OCI-M1 (cell line): ENCODE data around the gene AUH.

Experiments
- DNase-seq: peaks from one replicate; lab custom pipeline; 2025; lab: John Stamatoyannopoulos, UW

Gene AUH

DNA sequence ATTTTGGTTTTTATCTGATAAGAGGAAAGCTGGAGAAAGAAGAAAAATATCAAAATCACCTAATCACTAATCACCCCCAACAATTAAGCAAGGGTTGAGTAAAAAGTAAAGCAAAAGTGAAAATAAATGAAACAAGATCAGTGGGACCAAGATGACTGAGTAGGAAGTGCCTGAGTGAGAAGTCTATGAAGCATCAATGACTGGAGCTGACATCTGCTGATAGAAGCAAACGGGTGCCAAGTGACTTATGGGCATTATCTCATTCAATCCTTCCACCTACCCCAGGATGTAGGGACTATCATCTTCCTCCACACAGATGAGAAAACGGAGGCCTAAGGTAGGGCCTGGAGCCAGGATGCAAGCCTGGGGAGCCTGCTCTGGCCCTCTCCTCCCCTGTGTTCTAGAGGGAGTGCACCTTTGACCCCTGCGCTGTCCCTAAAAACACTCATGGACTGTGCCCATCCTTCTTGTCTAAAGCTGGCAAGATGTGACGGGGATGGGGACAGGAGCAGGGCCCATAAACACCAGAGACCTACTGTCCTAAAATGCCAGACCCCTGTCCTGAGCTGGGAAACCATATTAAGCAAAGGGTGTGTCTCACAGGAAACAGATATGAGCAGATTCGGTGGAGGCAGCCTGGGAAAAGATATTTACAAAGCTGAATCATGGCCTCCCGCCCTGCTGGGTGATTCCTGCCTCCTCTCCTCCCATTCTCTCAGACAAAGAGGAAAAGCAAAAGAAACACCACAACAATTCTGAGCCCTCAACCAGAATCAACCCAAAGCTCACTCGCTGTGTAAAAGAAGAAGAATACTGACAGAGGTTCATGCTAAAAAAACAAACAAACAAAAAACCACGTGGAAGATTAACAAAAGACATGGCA is 116.0 kb downstream of the AUH start:
- peak; percentile 5 for DNase-seq

GRCh38 chr9:91243029-91243428 is 118.7 kb downstream of the AUH start:
- DNase-seq, result no peak

DNA sequence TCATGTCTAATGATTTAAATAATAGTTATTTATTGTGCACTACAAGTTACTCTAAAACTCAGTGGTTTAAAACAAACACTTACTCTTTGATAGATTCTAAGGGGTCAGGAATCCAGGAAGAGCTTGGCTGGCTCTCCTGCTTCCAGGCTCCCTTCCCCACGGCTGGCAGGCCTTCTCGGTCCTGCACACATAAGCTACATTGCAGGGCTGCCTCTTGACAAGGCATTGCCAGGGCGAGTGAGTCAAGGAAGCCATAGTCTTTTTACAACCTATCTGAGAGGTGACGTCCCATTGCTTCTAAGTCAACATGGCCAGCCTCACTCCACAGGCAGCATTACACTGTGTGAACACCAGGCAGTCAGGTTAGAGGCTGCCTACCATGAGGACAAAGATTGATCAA is 119.8 kb downstream of the AUH start:
- no peak for DNase-seq

- no peak for DNase-seq
Observed at GRCh38 chr9:91240596-91241165, 121.0 kb downstream of the AUH start.

GRCh38 chr9:91239367-91240111 is 122.2 kb downstream of the AUH start:
- DNase-seq, result no peak

DNA sequence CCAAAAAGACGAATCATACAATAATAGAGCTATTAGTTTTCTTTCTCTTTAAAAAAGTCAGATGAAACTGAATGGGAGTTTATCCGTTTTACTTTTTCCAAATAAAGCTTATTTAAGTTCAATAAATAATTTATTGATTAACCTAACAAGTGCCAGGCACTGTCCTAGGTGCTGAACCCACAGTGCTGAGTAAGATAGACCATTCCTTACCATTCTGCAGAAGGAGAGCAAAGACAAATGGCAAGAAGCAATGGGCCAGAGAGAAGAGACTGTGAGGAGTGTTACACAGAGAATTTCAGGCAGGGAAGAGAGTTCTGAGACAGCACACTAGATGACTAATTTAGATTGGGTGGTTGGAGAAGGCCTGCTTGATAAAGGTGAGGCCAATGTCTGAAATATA is 127.2 kb downstream of the AUH start:
- DNase-seq, result no peak

- no peak for DNase-seq
Observed at GRCh38 chr9:91231619-91232018, 130.1 kb downstream of the AUH start.

DNA sequence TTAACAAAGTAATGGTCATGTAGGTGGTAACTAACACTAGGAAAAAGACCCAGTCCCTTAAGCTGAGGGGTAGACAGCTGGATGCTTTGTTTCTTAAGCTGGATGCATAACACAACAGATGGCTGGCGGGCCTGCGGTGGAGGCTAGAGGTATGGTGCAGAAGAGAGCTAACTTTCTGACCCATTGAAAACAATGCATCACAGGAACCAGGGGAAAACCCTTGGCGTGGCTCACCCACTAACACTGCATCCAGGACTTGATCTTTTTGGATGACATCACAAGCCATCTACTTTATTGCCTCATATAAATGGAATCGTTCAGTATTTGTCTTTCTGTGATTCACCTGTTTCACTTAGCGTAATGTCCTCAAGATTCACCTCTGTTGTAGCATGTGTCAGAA is 138.7 kb downstream of the AUH start:
- DNase-seq, result no peak

GRCh38 chr9:91222457-91222856 is 139.3 kb downstream of the AUH start:
- no peak for DNase-seq

GRCh38 chr9:91221332-91221731 is 140.4 kb downstream of the AUH start:
- no peak for DNase-seq

DNA sequence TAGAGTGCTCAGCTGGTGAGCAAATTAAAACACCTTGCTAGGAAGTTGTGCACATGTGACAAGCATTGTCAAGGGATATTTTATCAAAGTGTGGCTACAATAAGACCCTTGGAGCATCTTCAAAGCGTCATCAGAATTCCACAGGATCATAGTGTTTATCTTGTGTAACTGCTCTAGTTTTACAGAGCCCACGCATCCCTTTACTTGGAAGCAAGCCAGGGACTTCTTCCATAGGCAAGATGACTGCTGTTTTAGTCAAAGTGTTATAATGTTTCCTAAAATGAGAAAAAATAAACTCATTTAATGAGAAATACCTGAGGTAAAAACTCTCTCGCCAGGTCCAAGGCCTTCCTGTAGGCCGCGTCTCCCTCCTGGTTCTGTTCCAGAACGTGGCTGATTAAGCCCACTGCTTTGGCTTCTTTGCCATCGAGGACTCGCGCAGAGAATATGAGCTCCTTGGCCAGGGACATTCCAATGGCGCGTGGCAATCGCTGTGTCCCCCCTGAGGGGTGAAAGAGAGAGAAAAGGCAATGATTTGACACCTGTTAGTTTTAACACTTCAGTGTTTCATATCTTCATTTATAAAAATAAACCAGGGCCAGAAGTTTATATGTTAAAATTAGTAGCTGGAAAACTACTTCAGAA is 141.1 kb downstream of the AUH start:
- no peak for DNase-seq

DNA sequence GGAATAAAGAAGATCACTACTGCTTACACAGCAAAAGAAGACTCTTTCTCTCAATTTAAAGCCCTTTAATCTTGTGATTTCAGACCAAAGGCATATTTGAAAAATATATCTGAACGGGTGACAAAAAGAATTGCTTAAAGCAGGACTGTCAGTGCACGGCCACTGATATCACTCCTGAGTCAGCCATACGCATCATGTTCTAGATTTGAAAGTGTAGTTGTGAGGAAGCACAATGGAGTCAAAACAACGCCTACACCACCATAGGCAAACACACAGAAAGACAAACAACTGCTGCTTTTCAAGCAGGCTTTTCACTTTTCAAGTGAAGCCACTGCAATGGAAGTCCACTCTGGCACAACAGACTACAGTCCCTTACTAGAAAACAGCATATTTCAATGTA is 141.7 kb downstream of the AUH start:
- DNase-seq, result no peak

DNA sequence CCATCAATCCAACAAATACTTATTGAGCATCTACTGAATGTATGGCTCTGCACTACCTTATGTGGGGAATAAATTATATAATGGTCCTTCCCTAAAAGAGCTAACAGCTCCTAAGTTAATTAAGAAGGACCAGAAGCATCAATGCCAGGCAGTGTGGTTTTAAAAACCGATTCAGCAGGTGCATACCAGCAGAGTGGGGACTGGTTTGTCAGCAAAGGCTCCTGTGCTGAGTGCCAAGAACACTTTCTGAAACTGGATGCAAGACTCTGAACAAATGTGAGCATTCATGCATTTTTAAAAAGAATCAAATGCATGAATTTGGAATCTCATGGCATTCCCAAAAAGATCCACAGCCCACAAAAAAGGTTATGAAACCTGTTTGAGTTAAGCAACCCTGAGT is 142.2 kb downstream of the AUH start:
- DNase-seq, result no peak

GRCh38 chr9:91217388-91217787 is 144.3 kb downstream of the AUH start:
- DNase-seq, result no peak

DNA sequence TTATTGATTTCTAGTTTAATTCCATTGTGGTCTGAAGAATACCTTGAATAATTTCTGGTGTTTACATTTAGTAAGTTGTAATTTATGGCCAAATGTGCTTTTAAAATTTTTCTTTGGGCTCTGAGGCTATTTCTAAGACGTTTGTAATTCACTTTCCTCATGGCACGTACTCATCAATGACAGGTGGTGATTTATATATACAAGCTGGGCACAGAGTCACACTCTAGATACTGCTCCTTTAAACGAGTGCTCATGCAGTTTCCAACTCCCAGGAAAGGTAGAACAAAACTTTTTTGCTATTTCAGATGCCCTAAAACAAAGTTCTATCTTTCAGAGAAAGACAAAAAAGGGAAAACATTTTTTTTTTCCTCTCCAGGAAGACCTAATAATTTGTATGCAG is 146.9 kb downstream of the AUH start:
- DNase-seq, result no peak

DNA sequence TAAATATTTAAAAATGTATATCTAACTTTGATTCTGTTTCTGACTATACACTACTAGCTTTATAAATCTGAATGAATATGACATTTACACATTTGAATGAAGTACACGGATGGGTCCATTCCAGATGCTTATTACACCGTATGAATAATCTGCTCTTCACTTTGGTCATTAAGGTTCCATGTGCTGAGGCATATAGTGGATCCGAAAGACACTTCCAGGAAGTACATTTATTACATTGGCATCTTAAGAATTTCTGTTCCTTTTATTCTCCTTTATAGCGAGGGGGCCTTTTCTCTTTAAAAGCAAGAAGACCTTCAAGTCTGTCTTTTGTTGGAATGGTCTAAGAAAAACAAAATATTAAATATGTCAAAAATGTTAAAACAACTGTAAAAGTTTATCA is 147.6 kb downstream of the AUH start:
- DNase-seq, result no peak

DNA sequence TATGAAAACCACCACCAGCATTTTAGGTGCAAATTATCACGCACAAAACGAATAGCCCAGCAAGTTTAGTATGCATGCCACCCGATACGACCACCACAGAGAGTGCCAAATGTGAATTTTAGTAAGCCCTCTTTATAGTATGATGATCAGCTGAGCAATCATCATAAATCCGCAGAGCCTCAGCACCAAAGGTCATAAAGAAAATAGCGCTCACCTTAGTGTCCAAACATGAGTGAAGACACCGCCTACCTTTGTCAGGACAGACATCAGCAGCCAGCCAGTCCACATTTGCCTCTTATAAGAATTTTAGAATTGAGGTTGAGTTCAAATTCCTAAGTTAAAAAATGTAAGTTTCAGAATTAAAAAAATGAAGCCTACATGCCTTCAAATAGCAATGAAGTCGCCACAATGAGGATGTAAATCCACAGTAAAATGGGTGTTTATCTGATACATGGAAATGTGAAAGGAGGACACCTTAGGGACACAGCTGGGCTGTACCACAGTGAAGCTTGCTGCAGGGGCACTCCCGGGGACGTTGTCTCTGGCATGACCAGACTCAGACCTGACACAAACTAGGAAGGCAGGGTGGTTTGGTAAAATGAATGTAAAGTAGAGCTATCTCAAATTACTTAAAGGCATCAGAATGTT is 149.0 kb downstream of the AUH start:
- DNase-seq, result no peak

GRCh38 chr9:91211919-91212318 is 149.8 kb downstream of the AUH start:
- peak; percentile 73 for DNase-seq

GRCh38 chr9:91211414-91211813 is 150.3 kb downstream of the AUH start:
- DNase-seq, result no peak

DNA sequence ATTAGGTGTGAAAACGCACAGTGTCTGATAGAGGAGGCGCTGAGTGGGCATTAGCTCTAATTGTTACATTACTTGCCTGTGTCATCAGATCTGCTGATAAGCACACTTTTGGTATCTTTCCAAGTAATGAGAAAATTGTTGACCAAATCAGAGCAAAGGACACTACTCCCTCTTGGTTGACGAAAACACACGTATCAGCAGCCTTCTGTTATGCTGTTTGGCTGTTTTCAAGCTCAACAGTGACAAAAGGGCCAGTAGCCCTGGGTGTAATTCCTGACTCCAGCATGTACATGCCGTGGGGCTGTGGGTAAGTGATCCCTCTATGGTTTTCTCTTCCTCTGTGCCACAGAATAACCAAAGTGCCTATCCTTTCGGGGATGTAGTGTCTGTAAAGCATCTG is 151.4 kb downstream of the AUH start:
- no peak for DNase-seq

DNA sequence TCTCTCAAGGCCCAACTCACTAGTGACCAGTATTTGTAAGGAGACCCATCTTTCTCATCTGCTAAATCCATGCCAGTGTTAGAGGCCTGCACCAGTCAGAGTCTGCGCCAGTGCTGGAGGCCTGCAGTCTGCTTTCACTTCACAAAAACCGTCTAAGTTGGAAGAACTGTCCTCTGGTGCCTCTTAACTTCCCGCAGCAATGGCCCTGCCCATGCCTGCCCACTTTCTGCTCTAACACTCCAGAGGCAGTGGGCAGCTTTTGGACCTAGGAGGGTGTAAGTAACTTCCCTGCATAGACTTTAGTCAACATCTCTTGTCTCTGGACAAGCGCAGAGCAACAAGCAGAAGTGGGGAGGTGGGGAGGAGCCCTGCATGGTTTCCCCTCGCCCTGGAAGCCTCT is 152.9 kb downstream of the AUH start:
- no peak for DNase-seq

DNA sequence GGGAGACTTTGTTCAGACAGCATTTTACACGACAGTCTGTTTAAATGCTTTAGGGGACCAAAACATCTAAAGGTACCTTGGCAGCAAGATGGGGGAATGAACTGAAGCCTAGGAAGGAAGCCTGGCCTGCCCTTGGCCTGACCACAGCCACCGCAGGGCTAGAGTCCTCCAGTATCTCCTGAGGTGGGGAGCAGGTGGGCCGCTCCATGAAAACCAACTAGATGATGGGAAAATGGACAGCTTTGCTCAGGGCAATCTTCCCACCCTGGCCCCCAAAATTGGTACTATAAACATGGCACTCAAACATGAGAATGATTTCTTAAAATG is 153.3 kb downstream of the AUH start:
- DNase-seq, result no peak
